HEK293T (cell line): Measurements from ENCODE around the gene GSPT1.
"Not testable (repeated sequence)": the region's sequence is repeated elsewhere in the genome, so short reads cannot be mapped to it uniquely, and the experiment has no call there.

Experiments used
- CTCF ChIA-PET: fragments of 350-600 bp; formaldehyde crosslinking; extraction: SDS; loops from one replicate; lab custom pipeline; 2021; ENCODE audit warnings: antibody characterized with exemption, inconsistent platforms; lab: Yijun Ruan, JAX
- POLR2A ChIA-PET: fragments of 350-600 bp; formaldehyde crosslinking; extraction: SDS; loops from one replicate; lab custom pipeline; 2020; ENCODE audit warnings: antibody characterized with exemption, inconsistent platforms; lab: Yijun Ruan, JAX
- DNase-seq: peaks from one replicate; pipeline ENCODE4 v3.0.0; 2012; ENCODE audit warnings: mixed read lengths; ENCODE audit errors: extremely low spot score
- ARNT ChIP-seq: fragments of 450-650 bp; IDR thresholded peaks from 2 replicates; pipeline ENCODE4 v1.6.1; 2017; ENCODE audit warnings: mild to moderate bottlenecking
- BHLHE40 ChIP-seq: fragments of 450-650 bp; IDR thresholded peaks from 2 replicates; pipeline ENCODE4 v1.6.1; 2016; ENCODE audit warnings: mild to moderate bottlenecking, moderate library complexity, borderline replicate concordance
- CTBP1 ChIP-seq: fragments of 450-650 bp; IDR thresholded peaks from 2 replicates; pipeline ENCODE4 v1.6.1; 2016; ENCODE audit warnings: borderline replicate concordance
- ELF4 ChIP-seq: fragments of 450-650 bp; IDR thresholded peaks from 2 replicates; pipeline ENCODE4 v1.6.1; 2017; ENCODE audit warnings: antibody characterized with exemption
- FOXA1 ChIP-seq: fragments of 450-650 bp; IDR thresholded peaks from 2 replicates; pipeline ENCODE4 v1.6.1; 2016; ENCODE audit warnings: mild to moderate bottlenecking
- FOXK2 ChIP-seq: fragments of 450-650 bp; IDR thresholded peaks from 2 replicates; pipeline ENCODE4 v1.6.1; 2016; ENCODE audit warnings: mild to moderate bottlenecking
- FOXM1 ChIP-seq: fragments of 450-650 bp; IDR thresholded peaks from 2 replicates; pipeline ENCODE4 v1.6.1; 2017; ENCODE audit warnings: mild to moderate bottlenecking, borderline replicate concordance
- HDGF ChIP-seq: fragments of 450-650 bp; IDR thresholded peaks from 2 replicates; pipeline ENCODE4 v1.6.1; 2017; ENCODE audit warnings: antibody characterized with exemption, borderline replicate concordance
- L3MBTL2 ChIP-seq: fragments of 450-650 bp; conservative IDR thresholded peaks from 2 replicates; pipeline ENCODE4 v1.6.1; 2016; ENCODE audit warnings: mild to moderate bottlenecking
- LEF1 ChIP-seq: fragments of 450-650 bp; IDR thresholded peaks from 2 replicates; pipeline ENCODE4 v1.6.1; 2017; ENCODE audit warnings: mild to moderate bottlenecking, borderline replicate concordance
- NFRKB ChIP-seq: fragments of 450-650 bp; IDR thresholded peaks from 2 replicates; pipeline ENCODE4 v1.6.1; 2016; ENCODE audit warnings: mild to moderate bottlenecking, moderate library complexity
- SP1 ChIP-seq: fragments of 450-650 bp; IDR thresholded peaks from 2 replicates; pipeline ENCODE4 v1.6.1; 2017
- SUZ12 ChIP-seq: fragments of 450-650 bp; IDR thresholded peaks from 2 replicates; pipeline ENCODE4 v1.6.1; 2016; ENCODE audit warnings: mild to moderate bottlenecking
- TARDBP ChIP-seq: fragments of 450-650 bp; IDR thresholded peaks from 2 replicates; pipeline ENCODE4 v1.6.1; 2016
- ZNF384 ChIP-seq: fragments of 450-650 bp; IDR thresholded peaks from 2 replicates; pipeline ENCODE4 v1.6.1; 2016
- TF ChIP-seq, protein P1 (sequence below): fragments of 450-650 bp; IDR thresholded peaks from 2 replicates; pipeline ENCODE4 v1.6.1; 2016

GSPT1 gene

DNA sequence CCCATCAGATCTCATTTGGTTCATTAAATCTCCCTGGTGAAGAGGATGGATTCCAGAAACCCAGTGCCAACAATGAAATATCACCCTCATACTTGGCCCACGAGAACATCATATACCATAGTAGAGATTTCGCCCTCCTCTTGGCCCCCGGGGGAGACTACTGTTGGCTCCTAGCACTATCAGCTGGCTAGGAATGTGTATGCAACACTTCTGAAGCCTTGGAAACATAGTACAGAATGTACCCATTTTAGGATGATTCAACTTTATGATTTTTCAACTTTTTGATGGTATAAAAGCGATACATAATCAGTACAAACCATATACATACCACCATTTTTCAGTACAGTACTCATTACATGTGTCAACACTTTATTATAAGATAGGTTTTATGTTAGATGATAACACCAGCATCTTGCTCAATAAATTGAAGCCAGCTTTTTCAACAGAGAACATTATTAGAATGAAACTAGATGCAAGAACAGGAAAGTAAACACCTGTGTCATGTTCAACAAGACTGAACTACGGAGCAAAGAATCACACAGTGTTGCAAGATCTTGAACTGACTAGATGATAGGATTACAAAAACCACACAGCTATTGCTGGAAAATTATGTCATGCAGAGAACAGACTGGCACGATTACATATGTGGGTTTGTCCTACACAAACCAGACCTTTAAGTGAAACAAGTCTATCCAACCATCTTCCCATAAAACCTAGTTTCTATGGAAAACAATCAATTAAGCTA is 81.6 kb downstream of the GSPT1 start:
- ChIA-PET CTCF (no interaction called here), POLR2A (interaction anchor here (1.7 kb wide), 1 partner anchor 37 kb away, joined by 4 read pairs; the partner anchor contains the start of gene ZC3H7A)
- no peak for DNase-seq
- TF ChIP-seq FOXM1 (no peak), LEF1 (no peak), ZNF384 (no peak), SP1 (no peak), ELF4 (no peak), SUZ12 (no peak)

GRCh38 chr16:11828696-11829095 is 87.1 kb downstream of the GSPT1 start:
- POLR2A ChIA-PET: no interaction called here
- no peak for DNase-seq
- CTCF ChIA-PET: no interaction called here
- TF ChIP-seq BHLHE40 (no peak), L3MBTL2 (no peak), SP1 (no peak), ARNT (no peak), HDGF (no peak), CTBP1 (no peak), LEF1 (no peak), ELF4 (no peak), SUZ12 (no peak), NFRKB (no peak), ZNF384 (no peak)
- TF ChIP-seq, protein P1, sequence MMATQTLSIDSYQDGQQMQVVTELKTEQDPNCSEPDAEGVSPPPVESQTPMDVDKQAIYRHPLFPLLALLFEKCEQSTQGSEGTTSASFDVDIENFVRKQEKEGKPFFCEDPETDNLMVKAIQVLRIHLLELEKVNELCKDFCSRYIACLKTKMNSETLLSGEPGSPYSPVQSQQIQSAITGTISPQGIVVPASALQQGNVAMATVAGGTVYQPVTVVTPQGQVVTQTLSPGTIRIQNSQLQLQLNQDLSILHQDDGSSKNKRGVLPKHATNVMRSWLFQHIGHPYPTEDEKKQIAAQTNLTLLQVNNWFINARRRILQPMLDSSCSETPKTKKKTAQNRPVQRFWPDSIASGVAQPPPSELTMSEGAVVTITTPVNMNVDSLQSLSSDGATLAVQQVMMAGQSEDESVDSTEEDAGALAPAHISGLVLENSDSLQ: no peak

DNA sequence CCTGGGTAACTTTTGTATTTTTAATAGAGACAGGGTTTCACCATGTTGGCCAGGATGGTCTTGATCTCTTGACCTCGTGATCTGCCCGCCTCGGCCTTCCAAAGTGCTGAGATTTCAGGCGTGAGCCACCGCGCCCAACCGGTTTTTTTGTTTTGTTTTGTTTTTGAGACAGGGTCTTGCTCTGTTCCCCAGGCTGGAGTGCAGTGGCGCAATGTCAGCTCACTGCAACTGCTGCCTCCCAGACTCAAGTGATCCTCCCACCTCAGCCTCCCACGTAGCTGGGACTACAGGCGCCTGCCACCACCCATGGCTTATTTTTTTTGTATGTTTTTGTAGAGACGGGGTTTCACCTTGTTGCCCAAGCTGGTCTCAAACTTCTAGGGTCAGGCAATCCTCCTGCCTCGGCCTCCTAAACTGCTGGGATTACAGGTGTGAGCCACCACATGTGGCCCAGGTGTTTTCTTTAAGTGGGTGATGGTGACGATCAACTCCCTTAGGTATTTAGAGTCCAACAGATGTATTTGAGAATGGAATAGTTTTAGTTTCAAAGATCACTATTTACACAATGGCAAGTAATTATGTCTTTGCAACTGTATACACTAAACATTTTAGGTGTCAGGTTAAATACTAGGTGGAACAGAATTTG is 90.1 kb downstream of the GSPT1 start:
- DNase-seq, CTCF ChIA-PET: not testable (repeated sequence)
- POLR2A ChIA-PET: interaction anchor here (1.8 kb wide), 1 partner anchor 28 kb away, joined by 8 read pairs; the partner anchor contains the start of gene ZC3H7A

DNA sequence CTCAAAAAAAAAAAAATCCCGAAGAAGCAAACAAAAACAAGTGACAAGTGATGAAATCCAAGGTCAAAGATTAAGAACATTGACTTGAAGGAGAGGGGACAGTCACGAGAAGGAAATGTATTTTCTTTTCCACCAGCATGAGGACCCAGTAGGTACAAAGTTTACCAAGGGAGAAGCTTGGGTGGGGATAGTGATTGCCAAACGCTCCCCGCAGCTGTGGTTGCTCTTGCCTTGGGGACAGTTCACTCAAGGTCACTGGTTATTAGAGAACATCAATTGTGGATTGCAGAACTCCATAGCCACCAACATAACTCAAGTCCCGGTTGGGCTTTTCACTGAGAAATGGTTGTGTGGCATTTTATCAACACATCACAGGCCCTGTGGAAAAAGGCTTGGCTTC is 91.4 kb downstream of the GSPT1 start:
- TF ChIP-seq FOXK2 (no peak), ZNF384 (0 out of 2 replicates have a peak, but pooled peaks have one; percentile 18)
- ChIA-PET CTCF (no interaction called here), POLR2A (interaction anchor here (1.8 kb wide), 1 partner anchor 27 kb away, joined by 8 read pairs; the partner anchor contains the start of gene ZC3H7A)
- DNase-seq: peak; percentile 25

GRCh38 chr16:11823645-11824044 is 92.1 kb downstream of the GSPT1 start:
- DNase-seq, CTCF ChIA-PET, POLR2A ChIA-PET: not testable (repeated sequence)

DNA sequence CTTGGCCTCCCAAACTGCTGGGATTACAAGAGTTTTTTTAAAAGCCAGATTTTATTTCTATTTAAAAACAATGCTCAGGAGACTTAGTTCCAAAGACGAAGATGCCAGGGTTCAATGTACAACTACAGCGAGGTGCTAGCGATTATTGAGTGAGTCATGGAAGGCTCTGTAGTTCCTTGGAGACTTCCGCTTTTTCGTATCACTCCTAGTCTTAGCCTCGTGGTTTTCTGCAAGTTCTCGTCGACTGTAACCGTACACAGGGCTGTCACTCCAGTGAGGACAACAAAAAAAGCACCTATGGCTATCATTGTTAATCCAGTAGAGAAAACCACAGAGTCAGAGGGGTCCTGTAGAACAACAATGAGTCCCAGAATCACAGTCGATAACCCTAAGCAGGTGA is 96.0 kb downstream of the GSPT1 start:
- no peak for DNase-seq
- CTCF ChIA-PET: no interaction called here
- POLR2A ChIA-PET: no interaction called here
- TF ChIP-seq FOXM1: no peak
- no peak for TF ChIP-seq ELF4
- TF ChIP-seq LEF1: no peak
- TF ChIP-seq SP1: no peak
- TF ChIP-seq ZNF384: no peak
- TF ChIP-seq NFRKB: no peak
- no peak for TF ChIP-seq ARNT
- TF ChIP-seq, protein P1: no peak
- TF ChIP-seq SUZ12: no peak
- no peak for TF ChIP-seq BHLHE40
- no peak for TF ChIP-seq FOXK2
- no peak for TF ChIP-seq HDGF
- no peak for TF ChIP-seq TARDBP
- TF ChIP-seq L3MBTL2: no peak
- TF ChIP-seq FOXA1: no peak

DNA sequence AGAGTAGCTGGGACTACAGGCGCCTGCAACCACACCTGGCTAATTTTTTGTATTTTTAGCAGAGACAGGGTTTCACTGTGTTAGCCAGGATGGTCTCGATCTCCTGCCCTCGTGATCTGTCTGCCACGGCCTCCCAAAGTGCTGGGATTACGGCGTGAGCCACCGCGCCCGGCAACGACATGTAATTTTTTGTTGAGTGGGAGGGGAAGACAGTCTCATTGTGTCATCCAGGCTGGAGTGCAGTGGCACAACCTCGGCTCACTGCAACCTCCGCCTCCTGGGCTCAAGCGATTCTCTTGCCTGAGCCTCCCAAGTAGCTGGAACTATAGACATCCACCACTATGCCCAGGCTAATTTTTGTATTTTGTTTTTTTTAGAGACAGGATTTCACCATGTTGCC is 96.8 kb downstream of the GSPT1 start:
- CTCF ChIA-PET, POLR2A ChIA-PET, DNase-seq: not testable (repeated sequence)
